NCI-H748 treated with DMSO at 0.1 percent for 48 hours (cell line): ENCODE data around the gene KANSL3.

Experiments used
- DNase-seq: peaks from one replicate; lab custom pipeline; 2025; lab: John Stamatoyannopoulos, UW

Gene KANSL3

DNA sequence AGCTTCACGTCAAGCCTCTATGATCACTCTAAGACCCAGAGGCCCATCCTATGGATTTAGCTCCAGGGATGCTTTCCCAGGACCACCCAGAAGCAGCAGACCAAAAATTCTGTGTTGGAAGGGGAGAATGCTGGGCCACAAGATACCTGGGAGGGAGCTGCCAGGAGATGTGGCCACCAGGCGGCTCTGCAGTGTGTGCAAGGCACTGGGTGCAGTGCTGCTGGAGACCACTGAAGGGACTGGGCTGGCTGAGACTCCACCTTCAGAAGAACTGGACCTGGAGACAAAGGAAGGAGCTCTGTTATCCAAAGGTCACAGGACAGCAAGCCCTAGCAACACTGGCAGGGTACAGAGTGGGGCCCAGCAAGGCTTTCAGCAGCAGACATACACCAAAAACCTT is 34.0 kb downstream of the KANSL3 start:
- no peak for DNase-seq

GRCh38 chr2:96602330-96602823 is 35.7 kb downstream of the KANSL3 start:
- no peak for DNase-seq

GRCh38 chr2:96601382-96602292 is 36.5 kb downstream of the KANSL3 start:
- DNase-seq, result no peak

GRCh38 chr2:96599941-96600340 is 38.2 kb downstream of the KANSL3 start:
- DNase-seq, result no peak

- DNase-seq, result no peak
Observed at GRCh38 chr2:96596596-96596995, 41.5 kb downstream of the KANSL3 start.

DNA sequence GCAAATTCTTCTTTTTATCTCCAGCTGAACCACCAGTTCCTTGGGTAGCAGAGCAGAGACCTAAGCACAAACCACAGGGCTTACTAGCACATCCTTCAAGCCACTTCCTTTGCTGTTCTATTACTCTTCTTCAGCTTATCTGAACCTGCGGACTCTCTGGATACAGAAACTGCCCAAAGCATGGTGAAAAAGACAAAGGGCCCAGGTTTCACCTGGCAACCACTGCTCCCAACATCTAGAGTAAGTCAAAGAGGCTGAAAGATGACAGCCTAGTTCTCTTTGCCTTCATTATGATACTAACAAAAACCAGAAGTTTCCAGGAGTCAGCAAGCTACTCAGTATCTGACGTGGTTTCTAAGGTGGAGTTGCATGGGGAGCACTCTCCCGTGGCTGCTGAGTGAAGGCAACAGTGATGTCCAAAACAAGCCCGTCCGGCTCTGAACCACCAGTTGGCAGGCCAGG is 43.4 kb downstream of the KANSL3 start:
- DNase-seq, result no peak

- DNase-seq, result no peak
Observed at GRCh38 chr2:96594282-96594681, 43.8 kb downstream of the KANSL3 start.

GRCh38 chr2:96591494-96591893 is 46.6 kb downstream of the KANSL3 start:
- DNase-seq, result no peak

DNA sequence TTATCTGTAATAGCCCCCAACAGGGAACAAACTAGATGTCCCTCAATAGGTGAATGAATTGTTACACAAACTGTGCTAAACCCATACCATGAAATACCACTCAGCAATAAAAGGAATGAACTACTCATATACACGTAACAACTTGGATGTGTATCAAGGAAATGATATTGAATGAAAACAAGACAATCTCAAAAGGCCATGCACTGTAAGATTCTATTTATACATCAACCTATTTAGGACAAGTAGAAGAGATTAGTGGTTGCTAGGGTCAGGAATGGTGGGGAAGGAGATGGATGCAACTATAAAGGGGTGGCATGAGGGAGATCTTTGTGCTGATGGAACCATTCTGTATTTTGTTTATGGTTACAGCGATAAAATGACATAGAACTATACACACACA is 47.1 kb downstream of the KANSL3 start:
- DNase-seq, result no peak

DNA sequence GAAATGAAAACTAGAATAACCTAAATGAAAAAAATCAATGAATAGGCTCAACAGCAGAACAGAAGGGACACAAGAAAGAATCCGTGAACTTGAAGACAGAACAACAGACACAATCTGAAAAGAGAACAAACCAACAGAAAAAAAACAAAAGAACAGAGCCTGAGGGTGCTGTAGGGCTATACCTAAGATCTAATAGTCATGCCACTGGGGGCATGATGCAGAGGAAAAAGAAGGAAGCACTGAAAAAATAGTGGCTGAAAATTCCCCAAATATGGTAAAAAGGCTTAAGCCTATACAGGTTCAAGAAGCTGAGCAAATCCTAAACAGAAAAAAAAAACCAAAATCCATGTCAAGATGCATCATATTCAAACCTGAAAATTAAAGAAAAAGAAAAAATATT is 50.3 kb downstream of the KANSL3 start:
- no peak for DNase-seq

- DNase-seq, result no peak
Observed at GRCh38 chr2:96584017-96584416, 54.1 kb downstream of the KANSL3 start.

- no peak for DNase-seq
Observed at GRCh38 chr2:96580771-96581170, 57.3 kb downstream of the KANSL3 start.

- DNase-seq, result no peak
Observed at GRCh38 chr2:96579422-96579821, 58.7 kb downstream of the KANSL3 start.

GRCh38 chr2:96578731-96579130 is 59.4 kb downstream of the KANSL3 start:
- DNase-seq, result no peak

DNA sequence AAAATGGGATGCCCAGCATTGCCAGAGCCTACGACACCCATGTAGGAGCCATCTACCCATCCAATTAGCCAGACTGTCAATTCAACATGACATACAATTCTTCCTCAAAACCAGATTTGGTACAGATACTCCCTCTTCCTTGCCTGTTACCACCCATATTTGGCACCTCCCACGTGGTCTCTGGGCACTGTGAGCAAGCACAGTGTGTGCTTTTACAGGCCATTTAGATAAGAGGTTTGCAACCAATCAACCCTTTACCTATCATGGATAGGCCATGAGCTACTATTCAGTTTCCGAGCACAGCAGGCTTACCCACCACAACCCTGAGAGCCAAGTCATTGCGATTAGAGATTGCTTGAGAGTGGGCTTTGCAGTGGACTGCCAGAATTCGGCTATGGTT is 60.6 kb downstream of the KANSL3 start:
- DNase-seq, result no peak

GRCh38 chr2:96575785-96576456 is 62.2 kb downstream of the KANSL3 start:
- DNase-seq, result no peak

- DNase-seq, result no peak
Observed at GRCh38 chr2:96574364-96574763, 63.7 kb downstream of the KANSL3 start.

GRCh38 chr2:96568094-96568493 is 70.0 kb downstream of the KANSL3 start:
- no peak for DNase-seq

GRCh38 chr2:96565111-96565510 is 73.0 kb downstream of the KANSL3 start:
- no peak for DNase-seq

DNA sequence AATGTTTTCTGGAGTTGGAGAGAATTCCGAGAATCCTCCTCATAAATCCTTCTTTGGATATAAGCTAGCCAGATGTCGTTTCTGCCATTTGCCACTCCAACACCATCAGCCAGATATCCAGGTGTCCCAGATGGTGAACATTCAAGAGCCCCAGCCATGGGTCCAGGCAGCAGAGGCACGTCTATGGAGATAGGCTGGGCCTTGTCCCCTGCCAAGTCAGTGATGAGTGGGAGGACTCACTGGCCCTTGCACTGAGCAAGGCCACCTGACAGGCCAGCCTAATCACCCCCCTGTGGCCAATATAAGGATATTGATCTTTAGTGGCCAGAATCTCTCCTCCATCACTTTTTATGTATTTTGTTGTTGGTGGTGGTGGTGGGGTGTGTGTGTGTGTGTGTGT is 73.5 kb downstream of the KANSL3 start:
- DNase-seq, result no peak

- DNase-seq, result no peak
Observed at GRCh38 chr2:96564026-96564425, 74.1 kb downstream of the KANSL3 start.

- no peak for DNase-seq
Observed at GRCh38 chr2:96558485-96558884, 79.6 kb downstream of the KANSL3 start.

DNA sequence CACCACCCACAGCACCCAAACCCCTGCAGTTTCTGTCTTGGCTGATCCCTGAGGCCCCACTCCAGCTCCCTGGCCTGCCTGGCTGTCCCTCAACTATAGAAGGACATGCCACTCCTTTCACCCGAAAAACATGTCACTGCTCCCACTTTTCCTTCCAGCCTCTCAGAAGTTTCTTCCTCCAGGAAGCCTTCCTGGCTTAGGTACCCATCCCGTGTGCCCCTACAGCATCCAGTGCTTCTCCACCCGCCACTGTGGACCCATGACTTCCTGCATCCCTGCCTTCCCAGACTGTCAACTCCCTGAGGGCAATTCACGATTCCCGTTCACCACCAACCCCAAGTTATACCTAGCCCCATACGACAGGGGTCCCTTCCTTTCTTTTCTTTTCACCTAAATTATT is 80.1 kb downstream of the KANSL3 start:
- no peak for DNase-seq
